IMR-90 (cell line): ENCODE measurements around the gene S100A5. TPM values are rescaled to one million over a fixed set of nuclear protein-coding genes. Genes with fewer than 3 reads are reported as not detected.

Experiments
- ATAC-seq: fragments of 200-7000 bp; cut with Tn5 transposase; 2 replicates; pipeline ENCODE4 v1.9.1; 2020; ENCODE audit warnings: low read depth, mild to moderate bottlenecking, moderate library complexity
- BruUV-seq: library from RNA; stranded (reverse); fragments of 400-500 nt; replicated peaks from 2 replicates; lab custom pipeline; 2021; lab: Mats Ljungman, UMichigan
- CTCF ChIA-PET: fragments of 300-600 bp; formaldehyde crosslinking; extraction: SDS; loops from one replicate; lab custom pipeline; 2021; ENCODE audit warnings: antibody characterized with exemption; lab: Yijun Ruan, JAX
- POLR2A ChIA-PET: fragments of 300-600 bp; sonication (Branson Sonifier 250); formaldehyde crosslinking; loops from one replicate; lab custom pipeline; 2022; ENCODE audit warnings: antibody characterized with exemption; ENCODE audit not compliant: unreplicated experiment; lab: Charles Lee
- DNase-seq: peaks from one replicate; pipeline ENCODE4 v3.0.0; 2013
- H2AFZ ChIP-seq: replicated peaks from 2 replicates; pipeline ENCODE3; 2013; ENCODE audit warnings: low read length, mild to moderate bottlenecking; ENCODE audit not compliant: poor library complexity
- H2AK5ac ChIP-seq: 2 replicates; pipeline ENCODE4 v1.6.1; 2013; ENCODE audit warnings: low read depth, low read length, inconsistent platforms
- H2AK9ac ChIP-seq: replicated peaks from 2 replicates; pipeline ENCODE3; 2013; ENCODE audit warnings: mild to moderate bottlenecking, low read depth, low read length, moderate library complexity; ENCODE audit not compliant: poor library complexity
- H2BK120ac ChIP-seq: 2 replicates; pipeline ENCODE4 v1.6.1; 2013; ENCODE audit warnings: low read depth, low read length, inconsistent platforms
- H2BK15ac ChIP-seq: 3 replicates; pipeline ENCODE4 v1.6.1; 2013; ENCODE audit warnings: low read depth, low read length, inconsistent platforms
- H2BK20ac ChIP-seq: 2 replicates; pipeline ENCODE4 v1.6.1; 2013; ENCODE audit warnings: low read depth, mild to moderate bottlenecking, inconsistent platforms, low read length, moderate library complexity
- H2BK5ac ChIP-seq: 2 replicates; pipeline ENCODE4 v1.6.1; 2013; ENCODE audit warnings: mild to moderate bottlenecking, low read depth, low read length, inconsistent platforms; ENCODE audit not compliant: poor library complexity, severe bottlenecking
- H3K14ac ChIP-seq: replicated peaks from 2 replicates; pipeline ENCODE4 v1.6.1; 2013; ENCODE audit warnings: low read depth, low read length, inconsistent platforms
- H3K18ac ChIP-seq: 2 replicates; pipeline ENCODE4 v1.6.1; 2013; ENCODE audit warnings: low read depth, low read length, control low read depth
- H3K23ac ChIP-seq: 2 replicates; pipeline ENCODE4 v1.6.1; 2013; ENCODE audit warnings: low read depth, low read length, inconsistent platforms
- H3K27ac ChIP-seq: 2 replicates; pipeline ENCODE4 v1.5.1; 2013; ENCODE audit warnings: mild to moderate bottlenecking, control low read depth, low read length; ENCODE audit not compliant: insufficient read depth
- H3K27me3 ChIP-seq: 2 replicates; pipeline ENCODE4 v1.6.1; 2013; ENCODE audit warnings: low read length; ENCODE audit not compliant: control insufficient read depth, insufficient read depth
- H3K36me3 ChIP-seq: 2 replicates; pipeline ENCODE4 v1.6.1; 2013; ENCODE audit warnings: low read length, mixed read lengths; ENCODE audit not compliant: control insufficient read depth, insufficient read depth
- H3K4ac ChIP-seq: 2 replicates; pipeline ENCODE4 v1.6.1; 2013; ENCODE audit warnings: low read depth, low read length, inconsistent platforms
- H3K4me1 ChIP-seq: 2 replicates; pipeline ENCODE4 v1.6.1; 2013; ENCODE audit warnings: low read length, mixed read lengths; ENCODE audit not compliant: control insufficient read depth, insufficient read depth
- H3K4me2 ChIP-seq: 2 replicates; pipeline ENCODE4 v1.6.1; 2013; ENCODE audit warnings: low read depth, mild to moderate bottlenecking, control low read depth, low read length, moderate library complexity
- H3K4me3 ChIP-seq: 2 replicates; pipeline ENCODE4 v1.5.1; 2013; ENCODE audit warnings: low read depth, mild to moderate bottlenecking, control low read depth, low read length, moderate library complexity; ENCODE audit not compliant: insufficient read depth
- H3K56ac ChIP-seq: 2 replicates; pipeline ENCODE4 v1.6.1; 2013; ENCODE audit warnings: low read length, inconsistent platforms; ENCODE audit not compliant: insufficient read depth; ENCODE audit errors: extremely low read depth
- H3K79me1 ChIP-seq, 2 experiments: 2 replicates each; pipeline ENCODE4 v1.6.1; 2013; ENCODE audit warnings: low read length in 2 of 2, inconsistent platforms in 1 of 2, low read depth in 1 of 2
- H3K9ac ChIP-seq: 2 replicates; pipeline ENCODE4 v1.6.1; 2013; ENCODE audit warnings: low read depth, low read length, control low read depth
- H3K9me1 ChIP-seq: 2 replicates; pipeline ENCODE4 v1.6.1; 2013; ENCODE audit warnings: low read length, inconsistent platforms; ENCODE audit not compliant: insufficient read depth
- H3K9me3 ChIP-seq: 2 replicates; pipeline ENCODE4 v1.6.1; 2013; ENCODE audit warnings: low read length; ENCODE audit not compliant: control insufficient read depth, insufficient read depth
- H4K20me1 ChIP-seq: 2 replicates; pipeline ENCODE4 v1.6.1; 2013; ENCODE audit warnings: low read length, inconsistent platforms; ENCODE audit not compliant: insufficient read depth
- H4K5ac ChIP-seq: 2 replicates; pipeline ENCODE4 v1.6.1; 2013; ENCODE audit warnings: mild to moderate bottlenecking, low read depth, low read length, control low read depth
- H4K8ac ChIP-seq, 2 experiments: 2 replicates each; pipeline ENCODE4 v1.6.1; 2013; ENCODE audit warnings: low read depth in 2 of 2, low read length in 2 of 2, control low read depth in 1 of 2, inconsistent platforms in 1 of 2
- H4K91ac ChIP-seq: 2 replicates; pipeline ENCODE4 v1.6.1; 2013; ENCODE audit warnings: low read depth, low read length, inconsistent platforms; ENCODE audit not compliant: insufficient read depth
- BHLHE40 ChIP-seq: fragments of 150-350 bp; IDR thresholded peaks from 2 replicates; pipeline ENCODE4 v1.6.1; 2016; ENCODE audit warnings: mild to moderate bottlenecking, low read depth, low read length
- CEBPB ChIP-seq: IDR thresholded peaks from 2 replicates; pipeline ENCODE4 v1.6.1; 2012; ENCODE audit warnings: low read depth, low read length, improper control_type of control experiment
- CHD1 ChIP-seq: IDR thresholded peaks from 2 replicates; pipeline ENCODE4 v1.6.1; 2012; ENCODE audit warnings: low read depth, low read length, improper control_type of control experiment
- CTCF ChIP-seq: conservative IDR thresholded peaks from 2 replicates; pipeline ENCODE4 v1.5.1; 2012; ENCODE audit warnings: mild to moderate bottlenecking, low read depth, low read length, improper control_type of control experiment
- ELK1 ChIP-seq: fragments of 150-350 bp; IDR thresholded peaks from 2 replicates; pipeline ENCODE4 v1.6.1; 2016; ENCODE audit warnings: low read depth, mild to moderate bottlenecking, low read length, moderate library complexity, borderline replicate concordance
- FOS ChIP-seq: fragments of 150-350 bp; IDR thresholded peaks from 2 replicates; pipeline ENCODE4 v1.6.1; 2016; ENCODE audit warnings: low read depth, low read length
- MAFK ChIP-seq: IDR thresholded peaks from 2 replicates; pipeline ENCODE4 v1.6.1; 2012; ENCODE audit warnings: low read depth, low read length, improper control_type of control experiment
- MAZ ChIP-seq: IDR thresholded peaks from 2 replicates; pipeline ENCODE4 v1.6.1; 2012; ENCODE audit warnings: low read depth, mild to moderate bottlenecking, low read length, improper control_type of control experiment, moderate library complexity, borderline replicate concordance
- MXI1 ChIP-seq: IDR thresholded peaks from 2 replicates; pipeline ENCODE4 v1.6.1; 2012; ENCODE audit warnings: low read depth, mild to moderate bottlenecking, low read length, moderate library complexity, borderline replicate concordance
- NFE2L2 ChIP-seq: fragments of 150-350 bp; IDR thresholded peaks from 2 replicates; pipeline ENCODE4 v1.6.1; 2016; ENCODE audit warnings: low read depth, mild to moderate bottlenecking, low read length
- POLR2A ChIP-seq: IDR thresholded peaks from 2 replicates; pipeline ENCODE4 v1.6.1; 2012; ENCODE audit warnings: mild to moderate bottlenecking, low read depth, low read length
- RAD21 ChIP-seq: IDR thresholded peaks from 2 replicates; pipeline ENCODE4 v1.6.1; 2012; ENCODE audit warnings: low read length, improper control_type of control experiment
- RCOR1 ChIP-seq: IDR thresholded peaks from 2 replicates; pipeline ENCODE4 v1.6.1; 2012; ENCODE audit warnings: mild to moderate bottlenecking, low read length, improper control_type of control experiment; ENCODE audit not compliant: insufficient replicate concordance
- RFX5 ChIP-seq: IDR thresholded peaks from 2 replicates; pipeline ENCODE4 v1.8.0; 2012; ENCODE audit warnings: low read depth, mild to moderate bottlenecking, low read length, moderate library complexity
- USF2 ChIP-seq: fragments of 150-350 bp; IDR thresholded peaks from 2 replicates; pipeline ENCODE4 v1.6.1; 2017; ENCODE audit warnings: mild to moderate bottlenecking, antibody characterized with exemption, low read length, low read depth
- WGBS, 2 experiments: methylation state at CpG; one replicate each; pipeline versions ENCODE4 v1.1.5 to v1.1.7; 2013; ENCODE audit warnings: missing lambda C conversion rate in 2 of 2; ENCODE audit not compliant: insufficient read length in 1 of 2; ENCODE audit errors: extremely low coverage in 2 of 2; 5-methylcytosine and 5-hydroxymethylcytosine counted together
- dilution Hi-C: fragments of 300-500 bp; cut with HindIII; formaldehyde crosslinking; loops from one replicate; pipeline ENCODE4 v1.14.3; 2018; ENCODE audit warnings: low sequenced_read_pairs; ENCODE audit not compliant: unreplicated experiment
- in situ Hi-C: fragments of 300-500 bp; cut with MboI; formaldehyde crosslinking; loops from 3 replicates; pipeline ENCODE4 v1.14.3; 2019; ENCODE audit warnings: low sequenced_read_pairs, inconsistent platforms, mixed read lengths
- intact Hi-C: fragments of 100-400 bp; cut with micrococcal nuclease; formaldehyde crosslinking; loops from 2 replicates; pipeline ENCODE4 v1.10.0; 2022
- polyA plus RNA-seq, 3 experiments: library from polyadenylated mRNA; depleted of rRNA; stranded (reverse); fragments of >200 nt; gene quantifications; 2 replicates each; pipeline ENCODE4 v1.2.3, GENCODE V29; 2012; ENCODE audit warnings: low replicate concordance in 1 of 3
- total RNA-seq: library from RNA; depleted of rRNA; stranded (reverse); fragments of >200 nt; gene quantifications from 2 replicates; pipeline ENCODE4 v1.2.3, GENCODE V29; 2012

Gene S100A5
- total and polyA plus RNA-seq, 2 of the 4 experiments (the other 2 are of a cell fraction) = 0.27 TPM; not detected in 1

GRCh38 chr1:153515504-153516394, 25.0 kb downstream of the S100A5 start:
- Histone ChIP-seq H3K14ac (no peak overlapping the region), H2BK20ac (no peak overlapping the region), H4K91ac (no peak overlapping the region), H3K27ac (no peak overlapping the region), H4K20me1 (no peaks in the 10 kb centered on the region), H2BK15ac (no peak overlapping the region), H3K9me1 (0 out of 2 replicates have a peak, but pooled peaks cover 5% of the 10 kb centered on the region), H3K4ac (no peak overlapping the region), H4K5ac (no peak overlapping the region), H3K56ac (no peak overlapping the region), H3K9ac (no peak overlapping the region), H2AK5ac (no peak overlapping the region), H3K4me2 (no peak overlapping the region), H3K18ac (no peak overlapping the region), H2AK9ac (no peak overlapping the region), H2BK120ac (no peak overlapping the region), H3K4me1 (no peaks in the 10 kb centered on the region), H3K79me1 (no peaks in the 10 kb centered on the region), H3K4me3 (no peak overlapping the region), H4K8ac (no peak overlapping the region), H3K9me3 (no peaks in the 10 kb centered on the region), H3K27me3 (no peaks in the 10 kb centered on the region), H3K36me3 (no peaks in the 10 kb centered on the region), H3K23ac (no peak overlapping the region), H2AFZ (no peak overlapping the region), H2BK5ac (no peak overlapping the region)
- ChIA-PET POLR2A (no interaction called here), CTCF (no interaction called here)
- dilution Hi-C loops = no loop called here
- no TSS peak for BruUV-seq
- intact Hi-C loops = no loop called here
- no peak for DNase-seq
- in situ Hi-C loops = loop anchor here (10.0 kb wide), 2 partner anchors 49 to 129 kb away; partner anchors contain the start of gene S100A2
- 69% methylated on average over 3 of the region's 8 CpGs; no CpG with 5 or more reads in 1 of the 2 experiments for WGBS, 2 experiments
- ATAC-seq = no peak
- TF ChIP-seq RAD21 (no peak), BHLHE40 (no peak), MAFK (no peak), CEBPB (no peak), MXI1 (no peak), CHD1 (no peak), POLR2A (no peak), ELK1 (no peak), USF2 (no peak), MAZ (no peak), RCOR1 (no peak), FOS (no peak), CTCF (no peak), NFE2L2 (no peak), RFX5 (no peak)
